Lung (tissue), 12 donors: Measurements from ENCODE around the gene ATP2A2. TPM values are rescaled to one million over a fixed set of nuclear protein-coding genes. Genes with fewer than 3 reads are reported as not detected.

Experiments used
- ATAC-seq: fragments of 200-7000 bp; cut with Tn5 transposase; one replicate; pipeline ENCODE4 v1.9.1; 2020; ENCODE audit warnings: moderate number of reproducible peaks; ENCODE audit not compliant: insufficient read depth, low FRiP score
- DNase-seq, 3 donors: peaks; one replicate each; pipeline ENCODE4 v3.0.0-alpha.2; 2013 to 2017
- H3K27ac ChIP-seq, 2 donors: one replicate each; pipeline ENCODE4 v1.5.1; 2013; ENCODE audit warnings: mild to moderate bottlenecking in 2 of 2, moderate library complexity in 2 of 2, control low read depth in 1 of 2, inconsistent platforms in 1 of 2, low read depth in 1 of 2, low read length in 1 of 2
- H3K27me3 ChIP-seq, 3 donors: one replicate each; pipeline ENCODE4 v1.5.1; 2013; ENCODE audit warnings: low read length in 2 of 3; ENCODE audit not compliant: control insufficient read depth in 3 of 3, insufficient read depth in 3 of 3
- H3K36me3 ChIP-seq, 4 donors: one replicate each; pipeline ENCODE4 v1.5.1; 2013; ENCODE audit warnings: low read length in 4 of 4, mild to moderate bottlenecking in 1 of 4, moderate library complexity in 1 of 4; ENCODE audit not compliant: control insufficient read depth in 4 of 4, insufficient read depth in 4 of 4
- H3K4me1 ChIP-seq, 5 donors: one replicate each; pipeline ENCODE4 v1.5.1; 2013; ENCODE audit warnings: low read length in 5 of 5, mild to moderate bottlenecking in 2 of 5, moderate library complexity in 1 of 5; ENCODE audit not compliant: control insufficient read depth in 5 of 5, insufficient read depth in 5 of 5
- H3K4me3 ChIP-seq: one replicate; pipeline ENCODE4 v1.5.1; 2013; ENCODE audit warnings: mild to moderate bottlenecking, control low read depth, moderate library complexity
- H3K9ac ChIP-seq, 2 donors: one replicate each; pipeline ENCODE4 v1.5.1; 2013; ENCODE audit warnings: low read length in 2 of 2, control low read depth in 1 of 2; ENCODE audit not compliant: insufficient read depth in 1 of 2
- H3K9me3 ChIP-seq, 4 donors: one replicate each; pipeline ENCODE4 v1.5.1; 2013; ENCODE audit warnings: low read length in 3 of 4, mild to moderate bottlenecking in 1 of 4, moderate library complexity in 1 of 4; ENCODE audit not compliant: control insufficient read depth in 4 of 4, insufficient read depth in 3 of 4
- CTCF ChIP-seq: IDR thresholded peaks from 2 replicates; pipeline ENCODE4 v1.5.1; 2012; ENCODE audit warnings: mild to moderate bottlenecking; ENCODE audit errors: control extremely low read depth, extremely low read depth
- WGBS, 2 donors: extraction: QIAGEN DNeasy Blood & Tissue Kit; methylation state at CpG; one replicate each; pipeline ENCODE4 v1.1.7; 2013; 5-methylcytosine and 5-hydroxymethylcytosine counted together
- polyA plus RNA-seq, 2 donors: library from polyadenylated mRNA; stranded (reverse); fragments of 200-250 nt; gene quantifications; one replicate each; pipeline ENCODE4 v1.2.1, GENCODE V29; 2013
- total RNA-seq, 2 donors: library from RNA; depleted of rRNA in 1 of 2; stranded (reverse); fragments of >200 nt in 1 of 2; gene quantifications; one replicate each; pipeline ENCODE4 v1.2.1, GENCODE V29; 2014 to 2021
- donor health status: control.
- donor health status: control.
- donor health status: Bipolar disorder and iron deficiency.
- donor health status: healthy.
- donor health status: DM: yes; HTN: yes; CAD: no.

The ATP2A2 gene
- total and polyA plus RNA-seq, 4 donors = 34.1 to 240 (median 136) TPM

GRCh38 chr12:110234755-110235154 is 46.3 kb upstream of the ATP2A2 start:
- Histone ChIP-seq H3K9ac (peak overlapping the region in 1 of 2 donors; percentile 5), H3K27ac (no peak overlapping the region), H3K27me3 (no peaks in the 10 kb centered on the region), H3K36me3 (peaks cover 0 to 1% (median 0%) of the 10 kb centered on the region in 4 donors), H3K9me3 (no peaks in the 10 kb centered on the region), H3K4me1 (peaks cover 0 to 13% (median 0%) of the 10 kb centered on the region in 5 donors), H3K4me3 (no peak overlapping the region)
- TF ChIP-seq CTCF = no peak
- no peak for ATAC-seq
- WGBS, 2 donors = 3 to 6% methylated on average over 3 of the region's 3 CpGs
- DNase-seq = peak in 2 of 3 donors; percentile 39 to 52

DNA sequence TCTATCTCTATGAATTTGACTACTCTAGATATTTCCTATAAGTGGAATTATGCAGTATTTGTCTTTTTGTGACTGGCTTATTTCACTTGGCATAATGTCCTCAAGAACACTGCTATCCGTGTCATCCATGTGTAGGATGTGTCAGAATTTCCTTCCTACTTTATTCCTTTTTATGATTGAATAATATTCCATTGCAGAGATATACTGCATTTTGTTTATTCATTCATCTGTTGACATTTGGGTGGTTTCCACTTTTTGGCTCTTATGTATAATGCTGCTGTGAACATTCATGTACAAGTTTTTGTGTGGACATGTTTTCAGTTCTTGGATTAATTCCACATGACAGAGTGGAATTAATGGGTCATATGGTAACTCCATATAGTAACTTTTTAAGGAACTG is 45.7 kb upstream of the ATP2A2 start:
- H3K4me3 ChIP-seq = no peak overlapping the region
- no peaks in the 10 kb centered on the region for H3K9me3 ChIP-seq
- TF ChIP-seq CTCF = no peak
- WGBS, 2 donors = 32 to 54% methylated on average over 1 of the region's 1 CpG
- DNase-seq (no peak), ATAC-seq (no peak)
- peaks cover 0 to 13% (median 0%) of the 10 kb centered on the region in 5 donors for H3K4me1 ChIP-seq
- H3K27me3 ChIP-seq = no peaks in the 10 kb centered on the region
- H3K27ac ChIP-seq = no peak overlapping the region
- no peaks in the 10 kb centered on the region for H3K36me3 ChIP-seq
- H3K9ac ChIP-seq = no peak overlapping the region

GRCh38 chr12:110243227-110243626 is 37.8 kb upstream of the ATP2A2 start:
- no peaks in the 10 kb centered on the region for H3K9me3 ChIP-seq
- DNase-seq = no peak
- 72 to 91% methylated on average over 5 of the region's 5 CpGs for WGBS, 2 donors

More at GRCh38 chr12:110243227-110243626, 37.8 kb upstream of the ATP2A2 start:
- H3K27ac ChIP-seq = no peak overlapping the region
- TF ChIP-seq CTCF = no peak
- peaks cover 0 to 9% (median 2%) of the 10 kb centered on the region in 4 donors for H3K36me3 ChIP-seq
- no peak overlapping the region for H3K4me3 ChIP-seq
- peaks cover 0 to 12% (median 6%) of the 10 kb centered on the region in 5 donors for H3K4me1 ChIP-seq
- no peak overlapping the region for H3K9ac ChIP-seq
- no peak for ATAC-seq
- H3K27me3 ChIP-seq = no peaks in the 10 kb centered on the region
